ENCODE results near the gene PCSK6. TPM values are rescaled to one million over a fixed set of nuclear protein-coding genes. Genes with fewer than 3 reads are reported as not detected.

The PCSK6 gene
- total RNA-seq, 3 donors from 2014 or later (not counting 1 experiment from before 2014, with no cell fraction given): 1.5 to 2.4 (median 2.4) TPM

DNA sequence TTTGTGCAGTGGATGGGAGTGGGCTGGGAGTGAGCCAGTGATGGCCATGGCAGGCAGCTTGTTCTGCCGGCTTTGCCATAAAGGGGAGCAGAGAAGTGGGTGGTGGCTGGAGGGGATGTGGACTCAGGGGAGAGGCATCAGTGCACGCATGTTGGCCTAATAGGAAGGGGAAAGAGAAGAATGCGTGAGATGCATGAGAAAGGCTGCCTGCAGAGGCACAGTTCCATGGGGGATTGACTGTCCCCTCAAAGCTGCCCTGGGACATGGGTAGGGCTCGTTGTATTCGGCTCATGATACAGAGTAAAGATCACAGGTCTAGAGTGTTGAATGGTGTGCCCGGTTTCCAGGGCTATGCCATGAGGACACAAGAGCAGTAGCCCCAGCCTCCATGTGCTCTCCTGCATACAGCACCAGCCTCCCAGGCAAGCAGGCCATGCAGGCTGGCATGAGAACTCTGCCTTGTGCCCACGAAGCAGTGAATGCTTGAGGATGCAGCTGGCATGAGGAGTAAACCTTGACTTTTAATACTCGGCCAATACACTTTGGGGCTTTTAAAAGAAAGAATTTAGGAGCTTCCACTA is 126.4 kb downstream of the PCSK6 start:
- Histone ChIP-seq H3K4me1 (ENCODE audit: control insufficient read depth, insufficient read depth, low read length) (no peaks in the 10 kb centered on the region), H3K4me3 (ENCODE audit: low read length) (no peak overlapping the region), H3K9me3 (ENCODE audit: control insufficient read depth, insufficient read depth, low read length) (no peaks in the 10 kb centered on the region), H3K27ac (ENCODE audit: low read length) (no peak overlapping the region), H3K36me3 (ENCODE audit: control insufficient read depth, insufficient read depth, low read length) (no peaks in the 10 kb centered on the region), H3K27me3 (ENCODE audit: control insufficient read depth, insufficient read depth, low read length) (no peaks in the 10 kb centered on the region)
- intact Hi-C loops (cut with micrococcal nuclease): no loop called here
- 74% methylated on average over 8 of the region's 8 CpGs for WGBS (ENCODE audit: insufficient coverage)
- Mint-ChIP-seq H3K27me3 (ENCODE audit: low read depth in 2 of 2) (peaks cover 0 to 14% of the 10 kb centered on the region in 2 donors), H3K36me3 (no peaks in the 10 kb centered on the region), H3K9me3 (no peaks in the 10 kb centered on the region), H3K4me3 (no peak overlapping the region), H3K4me1 (peaks cover 6 to 9% of the 10 kb centered on the region in 2 donors), H3K27ac (no peak overlapping the region)
- TF ChIP-seq, protein P1, sequence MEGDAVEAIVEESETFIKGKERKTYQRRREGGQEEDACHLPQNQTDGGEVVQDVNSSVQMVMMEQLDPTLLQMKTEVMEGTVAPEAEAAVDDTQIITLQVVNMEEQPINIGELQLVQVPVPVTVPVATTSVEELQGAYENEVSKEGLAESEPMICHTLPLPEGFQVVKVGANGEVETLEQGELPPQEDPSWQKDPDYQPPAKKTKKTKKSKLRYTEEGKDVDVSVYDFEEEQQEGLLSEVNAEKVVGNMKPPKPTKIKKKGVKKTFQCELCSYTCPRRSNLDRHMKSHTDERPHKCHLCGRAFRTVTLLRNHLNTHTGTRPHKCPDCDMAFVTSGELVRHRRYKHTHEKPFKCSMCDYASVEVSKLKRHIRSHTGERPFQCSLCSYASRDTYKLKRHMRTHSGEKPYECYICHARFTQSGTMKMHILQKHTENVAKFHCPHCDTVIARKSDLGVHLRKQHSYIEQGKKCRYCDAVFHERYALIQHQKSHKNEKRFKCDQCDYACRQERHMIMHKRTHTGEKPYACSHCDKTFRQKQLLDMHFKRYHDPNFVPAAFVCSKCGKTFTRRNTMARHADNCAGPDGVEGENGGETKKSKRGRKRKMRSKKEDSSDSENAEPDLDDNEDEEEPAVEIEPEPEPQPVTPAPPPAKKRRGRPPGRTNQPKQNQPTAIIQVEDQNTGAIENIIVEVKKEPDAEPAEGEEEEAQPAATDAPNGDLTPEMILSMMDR (IDR thresholded peaks at IDR 0.05): no peak
- no peak for ATAC-seq
- DNase-seq: no peak

DNA sequence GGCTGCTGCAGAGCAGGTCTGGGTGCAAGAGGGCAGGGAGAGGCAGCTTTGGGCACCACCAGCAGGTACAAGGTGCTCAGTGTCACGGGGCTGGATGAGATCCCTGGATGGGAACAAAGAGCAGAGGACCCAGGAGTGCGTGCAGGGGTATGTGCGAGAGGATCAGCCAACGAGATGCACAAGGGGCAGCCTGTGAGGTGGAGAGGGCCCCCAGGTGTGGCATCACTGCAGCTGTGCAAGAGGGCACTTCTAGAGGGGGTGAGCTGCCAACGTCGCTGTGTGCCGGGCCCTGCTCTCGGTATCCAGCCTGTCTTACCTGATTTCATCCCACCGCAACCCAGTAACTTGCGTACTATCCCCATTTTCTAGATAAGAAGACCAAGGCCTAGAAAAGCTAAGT is 127.1 kb downstream of the PCSK6 start:
- peaks cover 6 to 9% of the 10 kb centered on the region in 2 donors for H3K4me1 Mint-ChIP-seq
- Histone ChIP-seq H3K9me3 (ENCODE audit: control insufficient read depth, insufficient read depth, low read length) (no peaks in the 10 kb centered on the region), H3K27me3 (ENCODE audit: control insufficient read depth, insufficient read depth, low read length) (no peaks in the 10 kb centered on the region), H3K27ac (ENCODE audit: low read length) (no peak overlapping the region), H3K36me3 (ENCODE audit: control insufficient read depth, insufficient read depth, low read length) (no peaks in the 10 kb centered on the region), H3K4me3 (ENCODE audit: low read length) (no peak overlapping the region), H3K4me1 (ENCODE audit: control insufficient read depth, insufficient read depth, low read length) (no peaks in the 10 kb centered on the region)
- ATAC-seq: no peak
- no peak overlapping the region for H3K4me3 Mint-ChIP-seq
- no peaks in the 10 kb centered on the region for H3K36me3 Mint-ChIP-seq
- TF ChIP-seq, protein P1 (IDR thresholded peaks at IDR 0.05): no peak
- intact Hi-C loops (cut with micrococcal nuclease): no loop called here
- H3K27me3 Mint-ChIP-seq (ENCODE audit: low read depth in 2 of 2): peaks cover 0 to 14% of the 10 kb centered on the region in 2 donors
- no peaks in the 10 kb centered on the region for H3K9me3 Mint-ChIP-seq
- no peak overlapping the region for H3K27ac Mint-ChIP-seq
- 90% methylated on average over 10 of the region's 10 CpGs for WGBS (ENCODE audit: insufficient coverage)
- no peak for DNase-seq

DNA sequence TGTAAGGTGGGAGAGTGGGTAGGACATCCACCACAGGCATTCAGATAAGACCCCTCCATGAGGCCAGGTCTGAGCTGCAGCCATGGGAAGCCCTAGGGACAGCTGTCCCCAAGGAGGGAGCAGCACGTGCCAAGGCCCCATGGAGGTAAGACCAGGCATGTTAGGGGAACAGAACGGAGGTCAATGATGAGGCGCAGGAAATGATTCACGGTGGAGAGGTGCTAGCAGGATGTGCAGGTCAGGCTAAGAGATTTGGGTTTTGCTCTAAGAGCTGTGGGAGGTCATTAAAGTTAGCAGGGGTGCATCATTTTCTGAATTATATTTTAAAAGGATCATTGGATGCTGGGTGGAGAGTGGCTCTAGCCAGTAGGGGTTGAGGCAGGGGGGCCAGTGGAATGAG is 128.1 kb downstream of the PCSK6 start:
- H3K9me3 Mint-ChIP-seq: no peaks in the 10 kb centered on the region
- DNase-seq (no peak), ATAC-seq (peak in 1 of 3 donors; percentile 40)
- no peak overlapping the region for H3K4me3 Mint-ChIP-seq
- 56% methylated on average over 4 of the region's 4 CpGs for WGBS (ENCODE audit: insufficient coverage)
- TF ChIP-seq, protein P1 (IDR thresholded peaks at IDR 0.05): no peak
- no peaks in the 10 kb centered on the region for H3K4me1 ChIP-seq (ENCODE audit: control insufficient read depth, insufficient read depth, low read length)
- H3K9me3 ChIP-seq (ENCODE audit: control insufficient read depth, insufficient read depth, low read length): no peaks in the 10 kb centered on the region
- no peaks in the 10 kb centered on the region for H3K36me3 ChIP-seq (ENCODE audit: control insufficient read depth, insufficient read depth, low read length)
- H3K27me3 Mint-ChIP-seq (ENCODE audit: low read depth in 2 of 2): peaks cover 0 to 14% of the 10 kb centered on the region in 2 donors
- H3K27me3 ChIP-seq (ENCODE audit: control insufficient read depth, insufficient read depth, low read length): no peaks in the 10 kb centered on the region
- H3K4me3 ChIP-seq (ENCODE audit: low read length): no peak overlapping the region
- H3K27ac ChIP-seq (ENCODE audit: low read length): no peak overlapping the region
- intact Hi-C loops (cut with micrococcal nuclease): no loop called here
- no peak overlapping the region for H3K27ac Mint-ChIP-seq
- peaks cover 6 to 9% of the 10 kb centered on the region in 2 donors for H3K4me1 Mint-ChIP-seq
- H3K36me3 Mint-ChIP-seq: no peaks in the 10 kb centered on the region
